GM19351 (cell line): Measurements from ENCODE around the gene TPR.
A peak's percentile ranks its signal among the peaks of the same experiment; 100 is the strongest.
"Not testable (repeated sequence)": the region's sequence is repeated elsewhere in the genome, so short reads cannot be mapped to it uniquely, and the experiment has no call there.

Experiments
- ATAC-seq: cut with Tn5 transposase; IDR thresholded peaks from one replicate; pipeline ENCODE4 v1.9.1; 2021; ENCODE audit warnings: mild to moderate bottlenecking, moderate library complexity; ENCODE audit not compliant: unreplicated experiment

Gene TPR

DNA sequence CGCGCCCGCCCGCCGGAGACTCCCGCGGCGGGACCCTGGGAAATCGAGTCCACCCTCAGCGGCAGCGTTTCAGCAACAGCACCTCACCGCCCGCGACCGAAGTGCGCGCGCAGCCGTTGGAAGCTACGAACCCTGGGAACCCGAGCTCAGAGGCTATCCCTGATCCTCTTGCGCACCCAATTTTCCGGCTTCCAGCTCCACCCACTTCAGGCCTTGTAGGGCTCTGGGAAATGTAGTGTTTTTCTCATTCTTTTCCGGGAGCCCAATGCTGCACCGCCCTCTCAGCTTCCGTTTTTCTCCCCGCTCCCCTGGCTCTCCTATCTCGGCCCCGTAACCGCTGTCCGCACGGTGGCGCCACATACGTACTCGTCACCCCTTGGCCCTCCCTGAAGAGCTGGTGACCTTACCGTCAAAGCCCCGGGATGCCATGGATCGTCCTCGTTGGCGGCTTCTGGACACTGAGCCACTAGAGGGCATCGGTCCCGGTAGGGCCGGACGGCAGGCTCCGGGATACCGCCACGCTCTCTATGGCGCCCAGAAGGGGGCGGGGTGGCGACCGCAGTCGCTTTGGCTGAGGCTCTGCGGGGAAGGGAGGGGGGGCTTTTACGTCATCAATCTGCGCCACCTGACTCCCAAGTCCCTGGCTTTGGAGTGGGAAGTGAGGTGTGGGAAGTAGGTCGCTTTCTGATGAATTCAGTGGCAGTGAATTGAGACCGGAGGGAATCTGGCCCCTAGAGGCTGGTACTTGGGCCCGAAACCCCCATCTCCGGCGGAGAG is at the start of gene TPR, which contains the start of gene ODR4:
TSS of gene TPR (minus strand) at position 102 of the 777 bp plus-strand sequence. CDS start 225 bp downstream, outside the sequence.
TSS of gene ODR4 (plus strand) at position 687 of the 777 bp plus-strand sequence. CDS start 3,948 bp downstream, outside the sequence.
- ATAC-seq = peak; percentile 80

DNA sequence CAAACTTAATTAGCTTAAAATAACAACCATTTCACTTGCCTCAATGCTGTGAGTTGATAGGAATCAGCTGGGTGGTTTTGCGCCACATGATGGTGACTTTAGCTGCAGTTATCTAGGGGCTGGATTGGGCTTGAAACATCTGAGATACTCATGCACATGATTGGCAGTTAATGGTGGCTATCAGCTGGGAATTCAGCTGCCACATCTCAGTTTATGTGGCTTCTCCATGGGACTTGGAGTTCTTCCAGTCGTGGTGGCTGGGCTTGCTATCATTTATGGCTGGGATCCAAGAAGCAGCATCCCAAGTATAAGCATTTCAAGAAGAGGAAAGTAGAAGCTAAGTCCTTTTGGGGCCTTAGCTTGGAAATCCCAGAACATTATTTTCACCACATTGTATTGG is 49.5 kb upstream of the TPR start:
- no peak for ATAC-seq

DNA sequence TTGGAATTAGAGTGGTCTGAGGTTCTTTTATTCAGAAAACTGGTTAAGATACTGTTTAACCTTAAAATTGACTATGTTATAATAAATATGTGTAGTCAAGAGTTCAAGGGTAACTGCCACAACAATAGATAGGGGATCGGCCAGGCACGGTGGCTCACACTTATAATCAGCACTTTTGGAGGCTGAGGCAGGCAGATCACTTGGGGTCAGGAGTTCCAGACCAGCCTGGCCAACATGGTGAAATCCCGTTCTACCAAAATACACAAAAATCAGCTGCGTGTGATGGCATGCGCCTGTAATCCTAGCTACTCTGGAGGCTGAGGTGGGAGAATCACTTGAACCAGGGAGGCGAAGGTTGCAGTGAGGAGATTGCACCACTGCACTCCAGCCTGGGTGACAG is 46.4 kb upstream of the TPR start:
- ATAC-seq = no peak

DNA sequence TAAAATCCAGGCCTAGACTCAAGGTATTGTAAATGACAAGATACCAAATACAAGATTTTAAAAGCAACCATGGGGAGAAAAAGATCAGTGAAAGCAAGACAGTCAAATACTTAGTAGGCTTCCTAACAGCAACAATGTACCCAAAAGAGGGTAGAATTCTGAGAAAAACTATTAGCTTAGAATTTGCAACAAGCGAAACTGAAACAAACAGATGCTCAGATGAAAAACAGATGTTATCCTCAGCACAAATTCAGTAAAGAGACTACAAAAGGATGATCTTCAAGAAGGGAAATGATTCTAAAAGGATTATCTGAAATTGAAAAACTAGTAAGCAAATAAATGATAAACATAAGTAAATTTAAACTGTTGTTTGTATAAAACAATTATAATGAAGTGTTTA is 45.9 kb upstream of the TPR start:
- peak; percentile 96 for ATAC-seq

DNA sequence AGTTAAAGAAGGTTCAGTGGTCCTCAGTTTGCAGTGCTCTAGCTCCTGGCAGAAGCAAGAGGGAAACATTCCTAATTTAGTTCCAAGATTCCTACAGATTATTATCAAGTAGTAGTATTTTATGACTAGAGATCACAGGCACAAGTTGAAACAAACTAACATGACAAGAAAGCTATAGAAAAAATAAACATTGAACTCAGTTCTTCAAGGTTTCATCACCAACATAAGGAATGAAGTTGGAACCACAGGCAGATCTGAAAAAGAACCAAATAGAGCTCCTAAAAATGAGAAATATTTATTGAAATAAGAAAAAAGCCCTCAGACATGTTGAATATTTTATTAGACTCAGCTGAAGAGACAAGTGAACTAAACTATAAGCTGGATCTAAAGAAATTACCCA is 45.3 kb upstream of the TPR start:
- no peak for ATAC-seq

DNA sequence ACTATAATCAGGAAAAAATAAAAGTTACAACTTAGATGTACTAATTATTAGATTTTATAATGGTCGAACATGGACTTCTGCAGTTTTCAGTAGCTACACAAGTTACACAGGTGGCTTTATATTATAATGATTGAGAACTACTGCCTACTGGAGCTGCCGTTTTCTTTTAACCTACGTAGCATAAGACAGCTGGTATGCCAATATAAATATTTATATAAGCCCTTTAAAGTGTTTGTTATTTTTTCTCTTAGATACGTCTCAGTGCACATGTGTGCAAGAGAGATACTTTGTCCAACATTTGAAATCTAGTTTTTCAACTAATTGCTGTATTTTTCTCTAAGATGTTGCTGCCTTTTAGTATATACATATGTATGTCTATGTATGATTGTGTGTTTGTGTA is 43.5 kb upstream of the TPR start:
- no peak for ATAC-seq

DNA sequence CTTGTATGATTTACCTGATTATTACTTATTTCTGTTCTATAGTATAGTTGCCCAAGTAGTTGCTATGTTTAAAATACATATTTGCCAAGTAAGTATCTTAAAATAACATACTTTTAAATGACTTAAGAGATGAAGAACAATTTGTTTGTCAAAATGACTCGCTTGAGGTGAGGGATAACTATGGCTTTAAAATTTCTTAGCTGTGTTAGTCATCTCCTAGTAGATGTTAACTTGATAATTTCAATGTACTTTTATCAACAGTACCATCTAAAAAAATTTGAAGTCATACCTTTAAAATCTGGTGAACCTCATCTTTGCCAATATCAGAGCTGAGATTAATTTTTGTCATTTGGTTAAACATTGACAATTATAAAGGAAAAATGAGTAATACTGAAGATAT is 38.3 kb upstream of the TPR start:
- ATAC-seq = no peak

DNA sequence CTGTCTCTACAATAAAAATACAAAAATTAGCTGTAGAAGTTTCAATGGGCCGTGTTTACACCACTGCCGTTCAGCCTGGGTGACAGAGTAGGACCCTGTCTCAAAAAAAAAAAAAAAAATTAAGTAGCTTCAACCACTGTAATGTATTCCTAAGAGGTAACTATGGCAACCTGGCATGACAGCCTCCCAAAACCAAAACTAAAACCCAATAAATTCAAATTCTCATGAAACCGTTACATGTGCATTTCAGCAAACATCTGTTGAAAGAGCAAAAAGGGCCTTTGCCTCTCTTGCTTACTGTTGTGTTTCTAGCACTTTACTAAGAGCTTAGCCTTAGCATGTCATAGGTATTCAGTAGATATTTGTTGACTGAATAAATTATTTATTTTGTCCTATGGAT is 34.0 kb upstream of the TPR start:
- ATAC-seq = no peak

DNA sequence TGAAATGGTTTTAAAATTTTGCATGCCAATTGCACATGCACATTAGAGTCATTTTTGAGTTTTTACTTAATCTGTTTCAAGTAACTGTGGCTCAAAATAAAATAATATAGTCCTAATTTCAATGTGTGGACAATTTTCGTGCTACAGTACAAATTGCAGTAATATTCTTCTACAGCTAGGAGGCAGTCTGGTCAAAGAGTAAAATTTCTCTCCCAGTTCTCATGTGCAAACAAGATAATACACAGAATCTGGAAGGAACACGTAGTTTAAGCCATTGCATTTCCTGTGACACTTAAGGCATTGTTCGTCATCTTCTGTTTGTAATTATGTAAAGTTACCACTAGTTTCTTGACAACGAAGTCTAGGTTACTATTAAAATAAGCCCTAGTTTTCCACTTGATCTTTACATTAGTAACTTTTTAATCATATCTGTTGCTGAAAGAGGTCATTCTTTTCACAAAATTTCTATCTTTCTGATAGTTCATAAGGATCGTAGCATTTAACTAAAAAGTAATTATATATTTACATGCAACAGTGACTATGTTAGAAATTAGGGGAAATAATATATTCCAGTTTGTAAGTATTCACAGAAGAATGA is 29.5 kb upstream of the TPR start:
- ATAC-seq = peak; percentile 77

DNA sequence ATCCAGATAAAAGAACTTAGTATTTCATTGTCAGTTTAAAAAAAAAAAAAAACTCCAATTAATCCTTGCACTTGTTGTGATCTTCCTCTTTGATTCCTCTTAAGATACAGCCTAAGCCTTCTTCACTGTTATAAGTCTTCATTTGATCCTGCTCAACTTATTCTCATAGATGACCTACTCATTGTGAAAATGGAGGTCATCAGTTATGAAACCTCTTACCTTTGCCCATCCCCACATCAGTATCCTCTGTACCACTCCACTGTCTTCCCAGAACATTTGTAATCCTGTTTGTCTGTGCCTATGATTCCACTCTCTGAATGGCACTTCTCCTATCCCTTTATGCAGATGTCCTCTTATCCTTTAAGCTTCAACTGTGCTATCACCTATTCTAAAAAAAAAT is 28.6 kb upstream of the TPR start:
- no peak for ATAC-seq

DNA sequence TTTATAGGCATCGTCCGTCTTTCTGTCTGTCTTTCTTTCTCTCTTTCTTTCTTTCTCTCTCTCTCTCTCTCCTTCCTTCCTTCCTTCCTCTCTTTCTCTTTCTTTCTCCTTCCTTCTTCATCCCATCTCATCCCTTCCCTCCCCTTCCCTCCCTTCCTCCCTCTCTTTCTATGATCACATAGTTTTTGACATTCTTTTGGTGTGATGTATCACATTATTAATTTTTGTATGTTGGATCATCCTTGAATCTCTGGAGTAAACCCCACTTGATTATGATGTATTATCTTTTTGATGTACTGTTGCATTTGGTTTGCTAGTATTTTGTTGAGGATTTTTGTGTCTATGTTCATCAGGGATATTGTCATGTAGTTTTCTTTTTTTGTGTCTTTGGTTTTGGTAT is 26.4 kb upstream of the TPR start:
- ATAC-seq = not testable (repeated sequence)

DNA sequence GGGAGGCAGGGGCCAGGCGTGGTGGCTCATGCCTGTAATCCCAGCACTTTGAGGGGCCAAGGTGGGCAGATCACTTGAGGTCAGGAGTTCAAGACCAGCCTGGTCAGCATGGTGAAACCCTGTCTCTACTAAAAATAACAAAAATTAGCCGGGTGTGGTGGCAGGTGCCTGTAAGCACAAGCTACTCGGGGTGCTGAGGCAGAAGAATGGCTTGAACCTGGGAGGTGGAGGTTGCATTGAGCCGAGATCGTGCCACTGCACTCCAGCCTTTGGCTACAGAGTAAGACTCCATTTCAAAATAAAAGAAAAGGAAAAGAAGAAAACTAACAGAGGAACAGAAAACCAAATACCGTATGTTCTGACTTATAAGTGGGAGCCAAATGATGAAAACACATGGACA is 17.7 kb upstream of the TPR start:
- not testable (repeated sequence) for ATAC-seq

DNA sequence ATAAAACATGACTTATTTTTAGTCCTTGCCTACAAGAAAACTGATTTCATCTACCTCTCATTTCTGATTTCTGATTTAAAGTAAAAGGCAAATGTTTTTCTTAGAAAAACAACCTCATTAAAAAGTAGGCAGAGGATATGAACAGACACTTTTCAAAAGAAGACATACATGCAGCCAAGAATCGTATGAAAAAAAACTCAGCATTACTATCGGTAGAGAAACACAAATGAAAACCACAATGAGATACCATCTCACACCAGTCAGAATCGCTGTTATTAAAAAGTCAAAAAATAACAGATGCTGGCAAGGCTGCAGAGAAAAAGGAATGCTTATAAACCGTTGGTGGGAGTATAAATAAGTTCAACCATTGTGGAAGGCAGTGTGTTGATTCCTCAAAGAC is 16.8 kb upstream of the TPR start:
- no peak for ATAC-seq

DNA sequence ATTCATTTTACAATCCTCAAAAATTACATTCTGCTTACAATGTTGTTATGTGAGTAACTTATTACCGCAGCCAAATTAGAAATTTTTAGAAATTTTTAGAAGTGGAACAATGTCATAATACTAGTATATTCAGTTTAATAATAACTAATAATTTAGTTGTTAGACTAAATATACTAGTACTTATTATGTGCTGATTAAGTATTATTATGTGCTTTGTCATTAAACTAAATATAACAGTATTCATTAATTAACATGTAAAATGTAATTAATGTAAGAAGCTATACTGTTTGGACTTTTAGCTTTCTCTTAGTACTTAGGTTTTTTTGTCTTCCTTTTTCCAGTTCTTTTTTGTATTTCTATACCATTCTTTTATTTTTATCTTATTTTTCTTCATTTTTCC is 15.9 kb upstream of the TPR start:
- no peak for ATAC-seq

DNA sequence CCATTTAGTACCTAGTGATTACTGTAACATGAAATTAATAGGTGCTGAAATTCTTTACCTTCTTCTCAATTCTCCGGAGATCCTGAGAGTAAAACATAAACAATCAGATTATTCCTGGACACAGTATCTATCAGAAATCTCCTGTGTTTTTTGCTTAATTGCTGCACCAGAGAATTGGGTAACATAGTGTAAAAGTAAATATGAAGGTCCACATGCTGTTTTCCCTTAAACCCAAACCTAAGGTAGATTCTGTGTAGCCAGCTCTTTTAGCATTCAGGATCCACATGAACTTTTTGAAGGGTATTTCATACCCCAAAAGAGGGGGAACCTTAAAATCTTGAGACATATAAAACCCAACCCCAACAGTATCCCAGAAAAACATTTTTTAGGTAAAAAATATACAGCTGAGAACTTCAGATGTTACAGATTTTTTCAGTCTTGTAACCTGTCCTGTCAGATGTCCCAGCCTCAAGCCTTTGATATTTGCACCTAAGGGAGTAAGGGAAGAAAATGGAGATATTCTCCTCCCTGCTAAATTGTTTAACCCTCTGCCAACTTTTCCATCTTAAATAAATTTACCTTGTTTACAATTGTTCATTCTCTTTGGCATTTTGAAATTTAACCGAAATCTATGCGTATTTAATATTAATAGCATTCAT is 11.8 kb upstream of the TPR start:
- ATAC-seq = no peak

DNA sequence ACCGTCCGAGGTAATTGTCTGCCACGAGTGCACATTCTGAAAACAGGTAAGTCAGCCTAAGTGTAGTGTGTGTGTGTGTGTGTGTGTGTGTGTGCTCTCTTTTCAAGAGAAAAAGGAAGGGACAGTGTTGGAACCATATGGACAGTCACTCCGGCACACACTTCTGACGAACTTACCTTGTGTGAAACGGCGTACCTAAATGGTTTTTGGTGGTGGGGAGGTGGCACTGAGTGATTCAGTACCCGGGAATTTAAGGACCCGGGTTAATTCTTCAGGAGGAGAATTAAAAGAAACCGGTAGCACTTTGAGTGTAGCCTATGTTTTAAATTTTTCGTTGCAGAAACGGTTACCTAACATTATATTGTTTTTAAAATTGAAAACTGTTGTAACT is 871 bp upstream of the TPR start:
- ATAC-seq = peak; percentile 5

DNA sequence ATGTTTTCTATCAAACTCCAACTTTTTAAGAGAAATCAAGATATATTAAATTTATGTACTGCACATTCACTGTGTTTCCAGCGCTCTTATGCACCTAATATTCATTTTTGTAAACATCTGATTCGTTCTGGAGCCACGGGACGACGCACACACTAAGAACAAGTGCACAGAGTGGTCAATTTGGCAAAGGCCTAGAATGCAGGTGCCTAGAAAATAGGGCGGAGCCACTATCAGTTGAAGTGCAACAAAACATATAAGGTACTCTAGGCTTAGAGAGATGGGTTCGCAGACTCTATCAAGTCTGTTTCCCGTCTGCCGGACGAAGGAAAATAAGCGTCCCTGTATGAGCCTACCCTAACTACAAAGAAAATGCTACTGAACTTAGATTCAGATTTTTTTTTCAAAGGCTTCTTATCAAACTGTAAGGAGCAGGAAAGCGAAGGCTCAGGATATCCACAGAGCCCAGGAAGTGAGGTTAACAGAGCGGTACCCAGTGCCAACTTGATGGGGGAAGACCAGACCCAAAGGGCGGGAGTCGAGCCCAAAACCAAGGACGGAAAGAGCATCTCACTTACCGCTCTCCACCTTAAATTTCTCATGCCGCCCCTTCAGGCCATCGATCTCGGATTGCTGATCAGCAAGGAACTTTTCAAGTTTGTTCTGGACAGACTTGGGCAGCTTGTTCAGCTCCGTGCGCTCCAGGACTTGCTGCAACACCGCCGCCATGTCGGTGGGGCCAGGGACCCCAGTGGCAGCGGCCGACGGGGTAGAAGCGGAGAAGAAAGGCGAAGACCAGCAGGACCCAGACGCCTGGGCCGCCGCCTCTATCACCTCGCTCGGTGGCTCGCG is 526 bp downstream of the TPR start:
- peak; percentile 44 for ATAC-seq

DNA sequence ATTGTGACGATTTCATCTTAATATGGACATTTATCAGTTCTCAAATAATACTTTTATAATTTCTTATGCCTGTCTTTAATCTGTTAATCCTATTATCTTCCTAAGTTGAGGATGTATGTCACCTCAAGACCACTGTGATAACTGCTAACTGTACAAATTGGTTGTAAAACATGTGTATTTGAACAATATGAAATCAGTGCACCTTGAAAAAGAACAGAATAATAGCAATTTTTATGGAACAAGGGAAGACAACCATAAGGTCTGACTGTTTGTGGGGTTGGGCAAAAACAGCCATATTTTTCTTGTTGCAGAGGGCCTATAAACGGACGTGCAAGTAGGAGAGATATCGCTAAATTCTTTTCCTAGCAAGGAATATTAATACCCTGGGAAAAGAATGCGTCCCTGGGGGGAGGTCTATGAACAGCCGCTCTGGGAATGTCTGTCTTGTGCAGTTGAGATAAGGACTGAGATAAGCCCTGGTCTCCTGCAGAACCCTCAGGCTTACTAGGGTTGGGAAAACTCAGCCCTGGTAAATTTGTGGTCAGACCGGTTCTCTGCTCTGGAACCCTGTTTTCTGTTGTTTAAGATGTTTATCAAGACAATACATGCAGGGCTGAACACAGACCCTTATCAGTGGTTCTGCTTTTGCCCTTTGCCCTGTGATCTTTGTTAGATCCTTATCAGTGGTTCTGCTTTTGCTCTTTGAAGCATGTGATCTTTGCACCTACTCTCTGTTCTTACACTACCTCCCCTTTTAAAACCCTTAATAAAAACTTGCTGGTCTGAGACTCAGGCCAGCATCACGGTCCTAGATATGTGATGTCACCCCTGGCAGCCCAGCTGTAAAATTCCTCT is 27.0 kb downstream of the TPR start:
- not testable (repeated sequence) for ATAC-seq

DNA sequence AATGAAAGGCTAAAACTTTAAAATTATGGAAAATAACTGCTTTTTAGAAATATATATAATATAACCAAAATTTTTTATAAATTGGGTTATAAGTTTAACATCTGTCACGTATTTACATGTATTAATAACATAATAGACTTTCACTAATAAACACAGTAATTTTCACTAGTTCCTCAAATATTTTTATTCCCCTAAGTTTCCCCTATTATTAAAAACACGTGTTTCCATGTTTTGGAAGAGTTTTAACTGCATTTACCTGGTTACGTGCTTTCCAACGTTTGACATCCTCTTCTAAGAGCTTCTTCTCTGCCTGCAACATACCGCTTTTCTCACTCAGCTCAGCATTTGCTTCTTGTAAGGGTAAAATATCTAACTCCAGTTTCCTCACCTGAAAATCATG is 34.3 kb downstream of the TPR start:
- ATAC-seq = no peak

DNA sequence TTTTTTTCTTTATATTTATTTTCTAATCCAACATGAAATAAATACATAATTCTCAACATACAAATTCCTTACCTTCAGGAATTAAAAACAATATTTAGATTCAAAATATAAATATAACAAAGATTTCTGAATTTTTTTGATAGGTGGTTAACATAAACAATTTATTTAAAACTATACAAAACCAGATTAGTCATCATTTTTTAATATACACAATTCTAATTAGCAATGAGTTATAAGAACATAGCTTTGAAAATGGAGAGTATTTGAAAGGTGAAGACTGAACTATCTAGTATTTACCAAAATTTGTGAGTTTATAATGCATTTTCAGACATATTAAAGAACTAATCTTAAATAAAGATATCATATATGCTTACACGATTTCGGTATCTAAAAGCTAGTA is 37.5 kb downstream of the TPR start:
- ATAC-seq = no peak
